NT2/D1 (cell line): Measurements from ENCODE around the gene SNX10.
"Not testable (repeated sequence)": the region's sequence is repeated elsewhere in the genome, so short reads cannot be mapped to it uniquely, and the experiment has no call there.

ENCODE experiments used
- DNase-seq: peaks from one replicate; pipeline ENCODE4 v3.0.0-alpha.2; 2011; ENCODE audit warnings: low read depth, low spot score
- H3K27me3 ChIP-seq: 2 replicates; pipeline ENCODE4 v1.6.0; 2011; ENCODE audit warnings: mild to moderate bottlenecking; ENCODE audit not compliant: insufficient read length, insufficient read depth
- H3K36me3 ChIP-seq: 2 replicates; pipeline ENCODE4 v1.6.1; 2011; ENCODE audit warnings: mild to moderate bottlenecking, low read length, mixed read lengths; ENCODE audit not compliant: insufficient read depth, insufficient read length
- H3K4me1 ChIP-seq: 2 replicates; pipeline ENCODE4 v1.5.1; 2011; ENCODE audit not compliant: insufficient read depth, insufficient read length
- H3K4me3 ChIP-seq: 2 replicates; pipeline ENCODE4 v1.5.1; 2011; ENCODE audit warnings: low read depth; ENCODE audit not compliant: insufficient read length
- H3K9ac ChIP-seq: 2 replicates; pipeline ENCODE4 v1.6.0; 2011; ENCODE audit warnings: low read depth; ENCODE audit not compliant: insufficient read length
- H3K9me3 ChIP-seq: 2 replicates; pipeline ENCODE4 v1.5.1; 2011; ENCODE audit warnings: mild to moderate bottlenecking, low read length; ENCODE audit not compliant: insufficient read depth
- SUZ12 ChIP-seq: IDR thresholded peaks from 2 replicates; pipeline ENCODE4 v1.6.1; 2011; ENCODE audit not compliant: insufficient read length, insufficient read depth; ENCODE audit errors: extremely low read depth
- YY1 ChIP-seq: IDR thresholded peaks from 2 replicates; pipeline ENCODE4 v1.6.1; 2011; ENCODE audit not compliant: insufficient read length, insufficient read depth
- ZNF274 ChIP-seq: IDR thresholded peaks from 2 replicates; pipeline ENCODE4 v1.6.1; 2011; ENCODE audit warnings: mild to moderate bottlenecking, low read depth, low read length

Gene SNX10

DNA sequence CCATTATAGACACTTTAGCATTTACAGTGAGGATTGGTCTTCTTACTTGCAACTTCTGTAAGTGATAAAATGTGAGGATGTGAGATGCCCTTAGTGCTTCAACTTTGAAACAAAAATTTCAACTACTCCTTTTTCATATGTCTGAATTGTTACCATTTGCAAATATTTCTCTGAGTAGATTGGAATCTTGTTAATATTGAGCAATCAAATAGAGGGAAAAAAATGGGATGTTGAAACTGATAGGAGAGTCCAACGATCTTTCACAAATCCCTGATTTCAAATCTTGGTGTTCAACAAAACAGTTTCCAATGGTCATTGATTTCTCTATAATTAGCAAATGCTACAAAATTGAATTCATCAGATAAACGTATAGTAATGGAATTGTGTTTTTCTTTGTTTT, 5.5 kb upstream of the SNX10 start:
- no peaks in the 10 kb centered on the region for H3K4me1 ChIP-seq
- DNase-seq: no peak
- no peak overlapping the region for H3K4me3 ChIP-seq
- TF ChIP-seq YY1 (no peak), ZNF274 (no peak), SUZ12 (no peak)
- H3K36me3 ChIP-seq: no peaks in the 10 kb centered on the region
- no peaks in the 10 kb centered on the region for H3K27me3 ChIP-seq
- H3K9me3 ChIP-seq: no peaks in the 10 kb centered on the region
- no peak overlapping the region for H3K9ac ChIP-seq

DNA sequence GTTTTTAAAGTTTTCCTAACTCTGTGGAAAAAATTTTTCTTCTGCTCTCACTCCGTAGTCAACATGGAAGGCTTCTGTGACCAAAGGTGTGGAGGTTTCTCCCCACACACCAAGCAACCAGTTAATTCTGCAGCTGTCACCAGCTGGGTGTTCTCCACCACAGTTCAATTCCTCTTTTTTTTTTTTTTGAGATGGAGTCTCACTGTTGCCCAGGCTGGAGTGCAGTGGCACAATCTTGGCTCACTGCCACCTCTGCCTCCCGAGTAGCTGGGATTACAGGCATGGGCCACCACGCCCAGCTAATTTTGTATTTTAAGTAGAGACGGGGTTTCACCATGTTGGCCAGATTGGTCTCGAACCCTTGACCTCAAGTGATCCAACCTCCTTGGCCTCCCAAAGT, 3.5 kb upstream of the SNX10 start:
- not testable (repeated sequence) for H3K27me3 ChIP-seq, H3K4me3 ChIP-seq, H3K9ac ChIP-seq, DNase-seq, H3K36me3 ChIP-seq, H3K9me3 ChIP-seq, H3K4me1 ChIP-seq

DNA sequence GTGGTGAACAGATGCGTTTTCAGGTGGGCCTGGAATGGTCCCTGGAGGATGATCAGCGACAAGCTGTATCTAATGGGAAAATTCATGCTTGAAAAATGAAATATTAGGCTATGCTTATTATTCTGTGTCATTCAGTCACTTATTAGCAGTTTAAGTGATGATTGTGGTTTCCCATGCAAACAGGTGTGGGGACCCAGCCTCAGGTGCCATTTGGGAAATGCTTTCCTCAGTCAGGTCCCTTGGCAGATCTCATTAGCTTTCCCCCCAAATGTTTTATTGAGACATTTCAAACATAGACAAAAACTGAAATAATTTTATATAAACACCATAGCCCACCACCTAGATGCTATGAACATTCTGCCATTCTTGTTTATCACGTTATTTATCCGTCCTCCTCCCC, 411 bp upstream of the SNX10 start:
- peak overlapping the region; percentile 81 for H3K9ac ChIP-seq
- no peaks in the 10 kb centered on the region for H3K9me3 ChIP-seq
- DNase-seq: no peak
- no peaks in the 10 kb centered on the region for H3K27me3 ChIP-seq
- peak overlapping the region; percentile 61 for H3K4me3 ChIP-seq
- H3K36me3 ChIP-seq: no peaks in the 10 kb centered on the region
- H3K4me1 ChIP-seq: peaks cover 3% of the 10 kb centered on the region
- TF ChIP-seq ZNF274: no peak
- TF ChIP-seq SUZ12: no peak
- TF ChIP-seq YY1: no peak

DNA sequence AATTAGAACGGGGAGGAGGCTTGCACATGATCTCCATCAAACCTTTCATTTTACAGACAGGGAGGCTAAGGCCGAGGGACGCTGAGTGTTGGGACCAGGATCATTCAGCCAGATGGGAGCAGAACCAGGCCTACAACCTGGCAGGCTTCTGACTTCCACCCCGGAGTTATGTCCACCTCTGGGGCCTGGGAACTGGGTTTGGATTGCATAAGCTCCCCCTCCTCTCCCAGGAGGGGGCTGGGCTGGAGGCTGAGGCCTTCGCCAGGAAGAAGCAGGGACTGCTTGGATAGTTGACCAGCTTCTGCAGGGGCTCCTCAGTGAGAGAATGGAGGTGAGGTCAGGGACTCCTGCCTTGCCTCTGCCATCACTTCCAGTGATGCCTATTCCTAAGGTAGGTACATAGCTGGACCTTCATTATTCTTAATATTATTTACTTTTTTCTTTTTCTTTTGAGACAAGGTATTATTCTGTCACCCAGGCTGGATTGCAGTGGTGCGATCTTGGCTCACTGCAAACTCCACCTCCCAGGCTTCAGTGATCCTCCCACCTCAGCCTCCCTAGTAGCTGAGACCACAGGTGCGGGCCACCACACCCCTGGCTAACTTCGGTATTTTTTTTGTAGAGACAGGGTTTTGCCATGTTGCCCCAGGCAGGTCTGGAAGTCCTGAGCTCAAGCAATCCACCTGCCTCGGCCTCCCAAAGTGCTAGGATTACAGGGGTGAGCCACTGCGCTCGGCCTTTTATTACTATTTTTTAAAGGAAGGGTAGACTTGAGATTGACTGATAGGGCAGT, 1.3 kb downstream of the SNX10 start:
- H3K9me3 ChIP-seq: no peaks in the 10 kb centered on the region
- H3K4me1 ChIP-seq: peaks cover 3% of the 10 kb centered on the region
- peak overlapping the region; percentile 61 for H3K4me3 ChIP-seq
- no peaks in the 10 kb centered on the region for H3K36me3 ChIP-seq
- no peaks in the 10 kb centered on the region for H3K27me3 ChIP-seq
- TF ChIP-seq YY1: no peak
- no peak for TF ChIP-seq SUZ12
- no peak for TF ChIP-seq ZNF274
- DNase-seq: no peak
- peak overlapping the region; percentile 24 for H3K9ac ChIP-seq

DNA sequence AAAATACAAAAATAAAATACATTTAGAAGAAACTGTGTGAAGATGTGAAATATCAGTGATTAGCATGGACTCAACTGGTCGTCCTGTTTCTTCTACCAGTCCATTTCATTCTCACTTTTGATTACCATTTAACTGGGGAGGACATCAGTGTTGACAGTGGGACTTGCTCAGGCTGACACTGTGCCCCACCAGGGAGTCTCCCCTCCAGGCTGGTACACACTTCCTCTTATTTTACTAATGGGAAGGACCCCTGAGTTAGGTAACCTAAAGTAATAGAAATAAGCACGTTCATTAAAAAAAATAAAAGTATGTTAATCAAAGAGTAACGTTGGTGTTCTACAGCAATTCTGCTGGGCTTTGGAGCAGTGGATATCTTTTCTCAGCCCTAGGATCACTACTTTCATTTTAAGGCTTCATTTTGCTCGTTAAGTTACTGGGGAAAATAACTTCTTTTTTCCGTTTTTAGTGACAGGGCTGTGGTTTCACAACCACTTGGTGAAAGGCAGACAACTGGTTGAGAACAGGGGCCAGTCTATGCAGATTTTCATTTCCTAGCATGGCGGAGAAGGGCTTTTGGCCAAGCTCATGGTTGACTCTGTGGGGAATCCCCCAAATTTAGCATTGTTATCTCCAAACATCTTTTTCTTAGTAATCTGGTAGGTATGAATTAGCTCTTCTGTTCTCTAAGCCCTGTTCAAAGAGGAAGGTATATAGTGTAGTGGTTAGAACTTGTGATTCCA, 2.1 kb downstream of the SNX10 start:
- H3K4me1 ChIP-seq: peaks cover 3% of the 10 kb centered on the region
- H3K4me3 ChIP-seq: no peak overlapping the region
- H3K27me3 ChIP-seq: no peaks in the 10 kb centered on the region
- no peak overlapping the region for H3K9ac ChIP-seq
- H3K36me3 ChIP-seq: no peaks in the 10 kb centered on the region
- DNase-seq: no peak
- TF ChIP-seq ZNF274: no peak
- TF ChIP-seq YY1: no peak
- no peak for TF ChIP-seq SUZ12
- H3K9me3 ChIP-seq: no peaks in the 10 kb centered on the region

DNA sequence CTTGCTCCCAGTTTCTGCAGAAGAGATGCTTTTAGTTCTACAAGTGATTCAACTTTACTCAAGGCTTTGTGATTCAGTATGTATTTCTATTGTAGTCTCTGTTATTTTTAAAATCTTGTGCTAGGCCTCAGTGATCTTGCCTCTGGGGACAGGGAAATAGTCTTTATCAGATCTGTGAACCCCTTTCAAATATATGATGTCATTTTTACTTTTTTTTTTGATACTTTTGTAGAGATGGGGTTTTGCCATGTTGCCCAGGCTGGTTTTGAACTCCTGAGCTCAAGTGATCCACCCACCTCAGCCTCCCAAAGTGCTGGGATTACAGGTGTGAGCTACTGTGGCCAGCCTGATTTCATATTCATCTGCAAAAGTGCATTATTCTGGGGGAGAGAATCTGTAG, 3.4 kb downstream of the SNX10 start:
- no peak for DNase-seq
- no peak overlapping the region for H3K9ac ChIP-seq
- peaks cover 3% of the 10 kb centered on the region for H3K4me1 ChIP-seq
- no peaks in the 10 kb centered on the region for H3K9me3 ChIP-seq
- no peak for TF ChIP-seq ZNF274
- no peak for TF ChIP-seq YY1
- no peak for TF ChIP-seq SUZ12
- H3K27me3 ChIP-seq: no peaks in the 10 kb centered on the region
- no peaks in the 10 kb centered on the region for H3K36me3 ChIP-seq
- H3K4me3 ChIP-seq: no peak overlapping the region

DNA sequence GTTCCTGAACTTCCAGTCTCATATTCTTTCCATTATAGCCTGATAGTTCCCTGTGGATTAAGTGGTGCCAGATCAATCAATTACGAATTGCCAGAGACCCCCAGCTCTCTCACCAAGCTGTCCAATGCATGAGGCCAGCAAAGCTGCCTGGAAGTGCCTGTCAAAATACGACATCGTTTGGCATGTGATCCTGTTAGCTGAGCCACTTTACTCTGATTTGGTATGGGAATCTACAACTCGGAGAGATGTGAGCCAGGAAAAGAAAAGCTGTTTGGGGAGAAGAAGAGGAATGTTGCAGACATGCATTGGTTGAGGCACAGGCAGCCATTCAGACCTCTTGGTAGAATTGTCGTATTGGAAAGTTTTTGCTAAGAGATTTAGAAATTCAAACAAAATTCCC, 3.9 kb downstream of the SNX10 start:
- Histone ChIP-seq H3K9ac (no peak overlapping the region), H3K27me3 (no peaks in the 10 kb centered on the region), H3K4me1 (peaks cover 3% of the 10 kb centered on the region), H3K36me3 (peaks cover 3% of the 10 kb centered on the region), H3K4me3 (no peak overlapping the region), H3K9me3 (no peaks in the 10 kb centered on the region)
- TF ChIP-seq SUZ12: no peak
- TF ChIP-seq YY1: no peak
- TF ChIP-seq ZNF274: no peak
- DNase-seq: no peak
